Measurements from ENCODE around the gene RPTOR. TPM values are rescaled to one million over a fixed set of nuclear protein-coding genes. Genes with fewer than 3 reads are reported as not detected.

Gene RPTOR
- polyA plus RNA-seq, 1 of the 3 experiments (the other 2 are of a cell fraction): 14.9 TPM

DNA sequence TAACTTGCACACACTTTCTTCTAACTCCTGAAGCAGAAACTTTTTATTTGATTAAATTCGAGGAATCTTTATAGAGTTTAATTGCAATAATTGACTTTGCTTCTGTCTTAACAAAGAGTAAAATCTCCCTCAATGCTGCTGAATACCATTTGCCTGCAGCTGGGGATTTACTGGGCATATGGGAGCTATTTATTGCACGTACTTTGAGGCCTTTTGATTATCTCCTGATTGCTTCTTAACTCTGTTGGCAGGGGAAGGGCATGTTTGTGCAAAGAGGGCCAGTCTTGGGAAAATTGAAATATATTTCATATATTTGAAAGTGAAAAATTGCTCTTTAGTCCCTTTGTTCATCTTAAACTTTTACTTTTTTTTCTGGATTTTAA lies 290.2 kb downstream of the RPTOR start:
- H3K9me3 ChIP-seq: no peaks in the 10 kb centered on the region
- CTCF ChIA-PET: interaction anchor here (2.2 kb wide), 1 partner anchor 31 kb away, joined by 9 read pairs; no protein-coding TSS in a partner anchor
- H3K27ac ChIP-seq (ENCODE audit: low read depth in 2 of 2, low read length in 1 of 2): peak overlapping the region in 1 of 2 experiments; percentile 60; a peak in 1 of 4 replicates
- H2AFZ ChIP-seq (ENCODE audit: low read depth): no peak overlapping the region
- no peak overlapping the region for H3K4me2 ChIP-seq
- no peaks in the 10 kb centered on the region for H3K79me2 ChIP-seq (ENCODE audit: insufficient read depth)
- no peak for DNase-seq
- POLR2A ChIA-PET: no interaction called here
- no peak overlapping the region for H3K9ac ChIP-seq
- peaks cover 15% of the 10 kb centered on the region for H3F3A ChIP-seq (replicated peaks; ENCODE audit: insufficient read depth)
- H3K27me3 ChIP-seq (ENCODE audit: insufficient read depth): no peaks in the 10 kb centered on the region
- peaks cover 19 to 47% of the 10 kb centered on the region in 2 experiments for H3K4me1 ChIP-seq (ENCODE audit: control insufficient read depth in 1 of 2, insufficient read depth in 2 of 2, low read depth in 1 of 2, low read length in 1 of 2)
- H3K36me3 ChIP-seq (replicated peaks in 1 of 2; ENCODE audit: control insufficient read depth in 1 of 2, insufficient read depth in 2 of 2, low read length in 1 of 2): peaks cover 0 to 10% of the 10 kb centered on the region in 2 experiments
- WGBS (ENCODE audit: low lambda C conversion rate): 64% methylated on average over 2 of the region's 2 CpGs
- no peaks in the 10 kb centered on the region for H4K20me1 ChIP-seq (ENCODE audit: insufficient read depth)
- TF ChIP-seq FOXJ3 (CRISPR knock-in tag; IDR thresholded peaks at IDR 0.05): no peak
- TF ChIP-seq, protein P1, sequence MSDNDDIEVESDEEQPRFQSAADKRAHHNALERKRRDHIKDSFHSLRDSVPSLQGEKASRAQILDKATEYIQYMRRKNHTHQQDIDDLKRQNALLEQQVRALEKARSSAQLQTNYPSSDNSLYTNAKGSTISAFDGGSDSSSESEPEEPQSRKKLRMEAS (IDR thresholded peaks at IDR 0.05; ENCODE audit: low read depth): no peak
- no peak for TF ChIP-seq RAD21 (IDR thresholded peaks at IDR 0.05; ENCODE audit: low read length)
- TF ChIP-seq MXI1 (IDR thresholded peaks at IDR 0.05; ENCODE audit: low read depth, low read length): no peak
- no peak for TF ChIP-seq POLR2AphosphoS5 (IDR thresholded peaks at IDR 0.05; ENCODE audit: low read depth, low read length)
- no peak for TF ChIP-seq SMC3 (IDR thresholded peaks at IDR 0.05; ENCODE audit: low read depth, low read length)
- TF ChIP-seq, protein P2, sequence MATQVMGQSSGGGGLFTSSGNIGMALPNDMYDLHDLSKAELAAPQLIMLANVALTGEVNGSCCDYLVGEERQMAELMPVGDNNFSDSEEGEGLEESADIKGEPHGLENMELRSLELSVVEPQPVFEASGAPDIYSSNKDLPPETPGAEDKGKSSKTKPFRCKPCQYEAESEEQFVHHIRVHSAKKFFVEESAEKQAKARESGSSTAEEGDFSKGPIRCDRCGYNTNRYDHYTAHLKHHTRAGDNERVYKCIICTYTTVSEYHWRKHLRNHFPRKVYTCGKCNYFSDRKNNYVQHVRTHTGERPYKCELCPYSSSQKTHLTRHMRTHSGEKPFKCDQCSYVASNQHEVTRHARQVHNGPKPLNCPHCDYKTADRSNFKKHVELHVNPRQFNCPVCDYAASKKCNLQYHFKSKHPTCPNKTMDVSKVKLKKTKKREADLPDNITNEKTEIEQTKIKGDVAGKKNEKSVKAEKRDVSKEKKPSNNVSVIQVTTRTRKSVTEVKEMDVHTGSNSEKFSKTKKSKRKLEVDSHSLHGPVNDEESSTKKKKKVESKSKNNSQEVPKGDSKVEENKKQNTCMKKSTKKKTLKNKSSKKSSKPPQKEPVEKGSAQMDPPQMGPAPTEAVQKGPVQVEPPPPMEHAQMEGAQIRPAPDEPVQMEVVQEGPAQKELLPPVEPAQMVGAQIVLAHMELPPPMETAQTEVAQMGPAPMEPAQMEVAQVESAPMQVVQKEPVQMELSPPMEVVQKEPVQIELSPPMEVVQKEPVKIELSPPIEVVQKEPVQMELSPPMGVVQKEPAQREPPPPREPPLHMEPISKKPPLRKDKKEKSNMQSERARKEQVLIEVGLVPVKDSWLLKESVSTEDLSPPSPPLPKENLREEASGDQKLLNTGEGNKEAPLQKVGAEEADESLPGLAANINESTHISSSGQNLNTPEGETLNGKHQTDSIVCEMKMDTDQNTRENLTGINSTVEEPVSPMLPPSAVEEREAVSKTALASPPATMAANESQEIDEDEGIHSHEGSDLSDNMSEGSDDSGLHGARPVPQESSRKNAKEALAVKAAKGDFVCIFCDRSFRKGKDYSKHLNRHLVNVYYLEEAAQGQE (IDR thresholded peaks at IDR 0.05; ENCODE audit: low read depth, low read length): no peak
- TF ChIP-seq GABPA (IDR thresholded peaks at IDR 0.05; ENCODE audit: low read depth): no peak
- TF ChIP-seq TAF1 (IDR thresholded peaks at IDR 0.05; ENCODE audit: borderline replicate concordance, low read depth, low read length): no peak
- TF ChIP-seq RCOR1 (IDR thresholded peaks at IDR 0.05; ENCODE audit: low read length): no peak
- no peak for TF ChIP-seq TCF12 (IDR thresholded peaks at IDR 0.05)
- no peak for TF ChIP-seq SIN3A (IDR thresholded peaks at IDR 0.05; ENCODE audit: borderline replicate concordance, low read depth, low read length)
- TF ChIP-seq RFX5 (IDR thresholded peaks at IDR 0.05; ENCODE audit: low read length): no peak
- no peaks in the 10 kb centered on the region for H3K9me2 ChIP-seq
- H3K4me3 ChIP-seq (ENCODE audit: low read depth in 2 of 2, low read length in 1 of 2): no peak overlapping the region

DNA sequence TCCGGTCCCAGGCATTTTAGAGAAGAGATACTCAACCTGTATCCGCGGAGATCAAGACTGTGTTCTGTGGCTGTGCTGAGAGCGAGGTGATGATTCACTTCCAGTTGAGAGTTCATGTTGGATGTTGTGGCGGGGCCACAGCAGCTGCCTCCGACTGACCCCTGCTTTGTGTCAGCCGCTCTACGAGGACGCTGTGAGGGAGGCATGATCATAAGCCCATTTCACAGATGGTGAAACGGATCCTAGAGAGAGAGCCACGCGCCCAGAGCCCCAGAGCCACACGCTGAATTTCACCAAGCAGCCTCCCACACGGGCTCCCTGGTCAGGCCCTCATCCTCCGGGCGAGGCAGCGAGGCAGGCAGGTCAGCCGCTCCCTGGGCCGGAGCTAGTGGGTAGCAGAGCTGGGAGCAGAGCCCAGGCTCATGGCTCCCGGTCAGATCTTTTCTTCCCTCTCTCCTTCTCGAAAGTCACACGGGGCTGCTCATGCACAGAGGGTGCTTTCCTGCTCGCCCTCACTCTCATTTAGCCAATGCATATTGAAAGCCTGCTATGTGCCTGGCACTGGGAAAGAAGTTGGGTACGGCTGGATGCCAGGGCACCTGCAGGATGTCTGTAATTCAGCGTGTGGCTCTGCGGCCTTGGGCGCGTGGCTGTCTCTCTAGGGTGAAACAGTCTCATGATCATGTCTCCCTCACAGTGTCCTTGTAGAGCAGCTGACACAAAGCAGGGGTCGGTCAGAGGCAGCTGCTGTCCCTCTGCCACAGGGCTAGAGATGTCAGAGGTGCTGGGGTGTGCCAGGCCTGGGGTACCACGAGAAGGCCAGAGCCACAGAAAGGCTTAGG lies 291.4 kb downstream of the RPTOR start:
- no peaks in the 10 kb centered on the region for H3K79me2 ChIP-seq (ENCODE audit: insufficient read depth)
- H2AFZ ChIP-seq (ENCODE audit: low read depth): no peak overlapping the region
- no peak overlapping the region; a peak in 1 of 4 replicates for H3K27ac ChIP-seq (ENCODE audit: low read depth in 2 of 2, low read length in 1 of 2)
- no peaks in the 10 kb centered on the region for H3K9me3 ChIP-seq
- H3K9ac ChIP-seq: no peak overlapping the region
- H3K4me3 ChIP-seq (ENCODE audit: low read depth in 2 of 2, low read length in 1 of 2): no peak overlapping the region
- no peaks in the 10 kb centered on the region for H3K27me3 ChIP-seq (ENCODE audit: insufficient read depth)
- peaks cover 0 to 10% of the 10 kb centered on the region in 2 experiments for H3K36me3 ChIP-seq (replicated peaks in 1 of 2; ENCODE audit: control insufficient read depth in 1 of 2, insufficient read depth in 2 of 2, low read length in 1 of 2)
- CTCF ChIA-PET: interaction anchor here (1.1 to 1.6 kb wide), 4 partner anchors 9 to 30 kb away, joined by 3 to 5 read pairs (median 4); no protein-coding TSS in a partner anchor
- H3K4me1 ChIP-seq (ENCODE audit: control insufficient read depth in 1 of 2, insufficient read depth in 2 of 2, low read depth in 1 of 2, low read length in 1 of 2): peaks cover 19 to 47% of the 10 kb centered on the region in 2 experiments
- H3F3A ChIP-seq (replicated peaks; ENCODE audit: insufficient read depth): peaks cover 15% of the 10 kb centered on the region
- H3K4me2 ChIP-seq: no peak overlapping the region
- H4K20me1 ChIP-seq (ENCODE audit: insufficient read depth): no peaks in the 10 kb centered on the region
- no peak for DNase-seq
- POLR2A ChIA-PET: no interaction called here
- WGBS (ENCODE audit: low lambda C conversion rate): 95% methylated on average over 26 of the region's 30 CpGs
- TF ChIP-seq TEAD4 (IDR thresholded peaks at IDR 0.05; ENCODE audit: borderline replicate concordance, insufficient read depth) (no peak), GABPA (IDR thresholded peaks at IDR 0.05; ENCODE audit: low read depth) (no peak), FOSL2 (IDR thresholded peaks at IDR 0.05; ENCODE audit: borderline replicate concordance, low read depth) (no peak)
- H3K9me2 ChIP-seq: no peaks in the 10 kb centered on the region
